HepG2 (cell line): ENCODE measurements around the gene PITX3. TPM values are rescaled to one million over a fixed set of nuclear protein-coding genes. Genes with fewer than 3 reads are reported as not detected.

ENCODE experiments used
- CCDC6 ChIP-seq: sonication (generic); formaldehyde crosslinking; IDR thresholded peaks from 2 replicates; pipeline ENCODE4 v1.8.1; 2022; ENCODE audit warnings: mild to moderate bottlenecking, missing genetic modification reagents, moderate library complexity
- FOXO4 ChIP-seq: sonication (generic); formaldehyde crosslinking; conservative IDR thresholded peaks from 2 replicates; pipeline ENCODE4 v1.8.1; 2023; ENCODE audit warnings: missing genetic modification reagents
- HBP1 ChIP-seq: IDR thresholded peaks from 2 replicates; pipeline ENCODE4 v1.6.1; 2016; ENCODE audit warnings: low read depth, control low read depth
- KIAA2018 ChIP-seq: sonication (generic); formaldehyde crosslinking; IDR thresholded peaks from 2 replicates; pipeline ENCODE4 v1.5.0; 2020; ENCODE audit warnings: mild to moderate bottlenecking, missing genetic modification reagents, borderline replicate concordance
- SPEN ChIP-seq: sonication (generic); formaldehyde crosslinking; IDR thresholded peaks from 2 replicates; pipeline ENCODE4 v1.5.1; 2020; ENCODE audit warnings: low read depth, mild to moderate bottlenecking, missing genetic modification reagents
- ZFP1 ChIP-seq: IDR thresholded peaks from 2 replicates; pipeline ENCODE4 v1.6.1; 2016
- ZNF275 ChIP-seq: sonication (generic); formaldehyde crosslinking; IDR thresholded peaks from 2 replicates; pipeline ENCODE4 v1.8.0; 2022; ENCODE audit warnings: missing genetic modification reagents, mild to moderate bottlenecking, inconsistent platforms, borderline replicate concordance
- ZNF292 ChIP-seq: sonication (generic); formaldehyde crosslinking; IDR thresholded peaks from 2 replicates; pipeline ENCODE4 v1.8.1; 2022; ENCODE audit warnings: mild to moderate bottlenecking, low read depth, missing genetic modification reagents, borderline replicate concordance
- ZNF383 ChIP-seq: sonication (generic); formaldehyde crosslinking; IDR thresholded peaks from 2 replicates; pipeline ENCODE4 v1.4.0; 2020; ENCODE audit warnings: missing genetic modification reagents, mild to moderate bottlenecking, borderline replicate concordance
- ZNF672 ChIP-seq: sonication (generic); formaldehyde crosslinking; IDR thresholded peaks from 2 replicates; pipeline ENCODE4 v1.8.1; 2022; ENCODE audit warnings: missing genetic modification reagents
- polyA plus RNA-seq, 8 experiments: library from polyadenylated mRNA; depleted of rRNA in 3 of 8; stranded (reverse) in 7 of 8; unstranded in 1 of 8; fragments of >200 nt; fragmentation: Illumina TruSeq in 4 of 8; extraction: Trizol in 4 of 8; gene quantifications; 2 replicates each; pipeline versions ENCODE4 v1.2.1 to v1.2.3, GENCODE V29; 2011 to 2016; ENCODE audit warnings: low read depth in 4 of 8, missing spikeins in 1 of 8, mixed read lengths in 1 of 8; ENCODE audit not compliant: insufficient read depth in 1 of 8
- total RNA-seq, 5 experiments: library from RNA; depleted of rRNA; stranded (reverse); fragments of >200 nt; fragmentation: Illumina TruSeq; extraction: Trizol; gene quantifications; 2 replicates each; pipeline ENCODE4 v1.2.3, GENCODE V29; 2016; ENCODE audit warnings: low read depth in 1 of 5

The PITX3 gene
- total and polyA plus RNA-seq, 2 of the 13 experiments (the other 11 are each of a cell fraction or from before 2014, with no cell fraction given) = not detected

GRCh38 chr10:102231357-102232318 lies 9.7 kb downstream of the PITX3 start (continued):
- TF ChIP-seq KIAA2018 (CRISPR knock-in tag) (no peak), HBP1 (no peak), SPEN (peak; percentile 54; the same call in 1 of the 2 replicates), ZNF275 (CRISPR knock-in tag) (no peak), ZNF292 (0 out of 2 replicates have a peak, but pooled peaks have one; percentile 46), FOXO4 (CRISPR knock-in tag) (no peak), ZNF672 (CRISPR knock-in tag) (no peak), ZNF383 (no peak), ZFP1 (CRISPR knock-in tag) (no peak), CCDC6 (no peak)
